H1 (cell line): ENCODE results near the gene GNGT2. TPM values are rescaled to one million over a fixed set of nuclear protein-coding genes. Genes with fewer than 3 reads are reported as not detected.

Experiments
- CHD7 ChIP-seq: fragments of 300-600 bp; sonication (generic); IDR thresholded peaks from 2 replicates; pipeline ENCODE4 v1.7.1; 2012; ENCODE audit warnings: low read length, moderate library complexity, mild to moderate bottlenecking, inconsistent platforms; ENCODE audit not compliant: insufficient replicate concordance
- HDAC2 ChIP-seq, 2 experiments: fragments of 300-600 bp in 1 of 2; sonication (generic) in 1 of 2; IDR thresholded peaks; 2 replicates each; pipeline ENCODE4 v1.6.1; 2011 to 2012; ENCODE audit warnings: low read depth in 2 of 2, low read length in 2 of 2, mild to moderate bottlenecking in 2 of 2, moderate library complexity in 2 of 2, borderline replicate concordance in 1 of 2, inconsistent platforms in 1 of 2
- NANOG ChIP-seq: IDR thresholded peaks from 2 replicates; pipeline ENCODE4 v1.6.1; 2011; ENCODE audit warnings: low read length, low read depth, mild to moderate bottlenecking, inconsistent platforms; ENCODE audit not compliant: insufficient read depth, poor library complexity, severe bottlenecking
- polyA plus RNA-seq, 7 experiments: library from polyadenylated mRNA; depleted of rRNA in 3 of 7; stranded (reverse) in 5 of 7; unstranded in 2 of 7; fragments of >200 nt in 5 of 7; fragments of 200-250 nt in 2 of 7; gene quantifications; 1 replicate in 5 of 7; 2 replicates in 1 of 7; 4 replicates in 1 of 7; pipeline versions ENCODE4 v1.2.1 to v1.2.3, GENCODE V29; 2011 to 2013; ENCODE audit warnings: missing spikeins in 2 of 7, mixed read lengths in 2 of 7
- total RNA-seq: library from RNA; stranded (reverse); fragmentation: NEBNext Ultra II Directional; extraction: Animal tissue kit (Norgen Biotek cat#: 25700); gene quantifications from 2 replicates; pipeline ENCODE4 v1.2.1, GENCODE V29; 2021

Gene GNGT2
- total and polyA plus RNA-seq, 2 of the 8 experiments (the other 6 are each of a cell fraction or from before 2014, with no cell fraction given) = 1.3 to 1.4 TPM

- TF ChIP-seq CHD7 = no peak
- no peak for TF ChIP-seq HDAC2 (IDR thresholded peaks at IDR 0.05; ENCODE audit: borderline replicate concordance in 1 of 2, low read depth in 2 of 2, low read length in 2 of 2)
- TF ChIP-seq NANOG = no peak
Measured at GRCh38 chr17:49216953-49217650, 6.7 kb upstream of the GNGT2 start (continued).
